TTC549 (cell line): Measurements from ENCODE around the gene HDAC1.
"Not testable (repeated sequence)": the region's sequence is repeated elsewhere in the genome, so short reads cannot be mapped to it uniquely, and the experiment has no call there.

Source experiments
- FAIRE-seq: peaks from 2 replicates; lab custom pipeline; 2012; peaks lifted over from hg19 to GRCh38; lab: Jason Lieb, UNC

The HDAC1 gene

GRCh38 chr1:32291708-32292538 lies at the start of gene HDAC1:
HDAC1 (plus strand) TSS chr1:32292083; CDS start chr1:32292170, 87 bp downstream.
- no peak for FAIRE-seq

GRCh38 chr1:32242341-32242851 lies 49.5 kb upstream of the HDAC1 start:
- no peak for FAIRE-seq

DNA sequence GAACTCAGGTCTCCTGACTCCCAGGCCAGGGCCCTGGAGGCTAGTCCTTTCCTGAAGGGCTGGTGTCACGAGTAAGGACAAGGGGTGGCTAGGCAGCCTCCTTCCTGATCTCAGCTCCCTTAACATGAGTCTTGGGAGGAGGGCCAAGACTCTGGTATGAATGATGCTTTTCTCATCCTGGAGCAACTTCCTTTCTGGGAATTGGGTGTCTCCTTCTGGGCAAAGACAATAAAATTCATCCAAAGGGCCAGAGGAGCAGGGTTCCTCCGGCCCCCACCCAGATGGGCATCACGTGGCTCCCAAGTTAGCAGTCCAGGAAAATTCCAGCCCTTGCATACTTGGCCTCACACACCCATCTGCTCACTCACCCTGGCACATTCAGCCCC lies 45.0 kb upstream of the HDAC1 start, which contains the start of gene FAM167B:
Gene FAM167B, plus strand, starts transcription at position 335 of the 386 bp plus-strand sequence. CDS start 200 bp downstream, outside the sequence.
- FAIRE-seq, result no peak

DNA sequence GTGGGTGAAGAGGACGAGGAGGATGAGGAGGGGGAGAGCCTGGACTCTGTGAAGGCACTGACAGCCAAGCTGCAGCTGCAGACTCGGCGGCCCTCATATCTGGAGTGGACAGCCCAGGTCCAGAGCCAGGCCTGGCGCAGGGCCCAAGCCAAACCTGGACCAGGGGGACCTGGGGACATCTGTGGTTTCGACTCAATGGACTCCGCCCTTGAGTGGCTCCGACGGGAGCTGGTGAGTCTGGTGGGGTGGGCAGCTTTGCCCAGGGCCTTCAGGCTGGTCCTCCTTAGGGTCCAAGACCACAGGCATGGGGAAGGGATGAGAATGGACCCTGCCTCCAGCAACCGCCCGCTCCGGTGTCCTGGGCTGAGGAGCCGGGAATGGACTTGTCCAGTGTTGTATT lies 44.4 kb upstream of the HDAC1 start:
- no peak for FAIRE-seq

DNA sequence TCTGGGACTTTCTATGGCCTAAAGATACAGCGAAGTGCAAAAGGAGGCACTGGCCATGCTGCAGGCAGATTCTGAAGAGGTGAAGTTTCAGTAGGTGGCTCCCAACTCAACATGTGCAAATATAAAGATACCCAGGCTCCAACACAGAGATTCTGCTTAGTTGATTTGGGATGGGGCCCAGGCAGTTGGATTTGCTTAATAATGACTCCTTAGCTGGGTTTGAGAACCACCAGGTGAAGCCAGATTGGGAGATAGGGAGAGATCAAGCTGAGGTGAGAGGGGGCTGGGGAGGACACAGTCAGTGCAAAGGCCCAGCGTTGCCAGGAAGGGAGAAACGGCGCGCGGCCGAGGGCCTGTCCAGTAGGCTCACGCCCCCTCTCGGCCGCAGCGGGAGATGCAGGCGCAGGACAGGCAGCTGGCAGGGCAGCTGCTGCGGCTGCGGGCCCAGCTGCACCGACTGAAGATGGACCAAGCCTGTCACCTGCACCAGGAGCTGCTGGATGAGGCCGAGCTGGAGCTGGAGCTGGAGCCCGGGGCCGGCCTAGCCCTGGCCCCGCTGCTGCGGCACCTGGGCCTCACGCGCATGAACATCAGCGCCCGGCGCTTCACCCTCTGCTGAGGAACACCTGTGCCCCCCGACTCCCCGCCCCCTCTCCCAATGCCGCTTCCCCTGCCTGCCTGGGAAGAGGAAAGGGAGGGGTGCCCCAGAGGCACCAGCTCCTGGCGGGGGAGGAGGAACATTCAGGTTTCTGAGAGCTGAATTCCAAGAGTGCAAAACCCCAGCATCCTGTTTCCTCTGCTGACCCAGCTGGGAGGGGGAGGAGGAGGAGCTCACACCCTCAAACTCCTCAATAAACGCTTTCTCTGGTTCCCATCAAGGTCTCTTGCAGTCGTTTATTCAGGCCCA lies 43.6 kb upstream of the HDAC1 start:
- no peak for FAIRE-seq

DNA sequence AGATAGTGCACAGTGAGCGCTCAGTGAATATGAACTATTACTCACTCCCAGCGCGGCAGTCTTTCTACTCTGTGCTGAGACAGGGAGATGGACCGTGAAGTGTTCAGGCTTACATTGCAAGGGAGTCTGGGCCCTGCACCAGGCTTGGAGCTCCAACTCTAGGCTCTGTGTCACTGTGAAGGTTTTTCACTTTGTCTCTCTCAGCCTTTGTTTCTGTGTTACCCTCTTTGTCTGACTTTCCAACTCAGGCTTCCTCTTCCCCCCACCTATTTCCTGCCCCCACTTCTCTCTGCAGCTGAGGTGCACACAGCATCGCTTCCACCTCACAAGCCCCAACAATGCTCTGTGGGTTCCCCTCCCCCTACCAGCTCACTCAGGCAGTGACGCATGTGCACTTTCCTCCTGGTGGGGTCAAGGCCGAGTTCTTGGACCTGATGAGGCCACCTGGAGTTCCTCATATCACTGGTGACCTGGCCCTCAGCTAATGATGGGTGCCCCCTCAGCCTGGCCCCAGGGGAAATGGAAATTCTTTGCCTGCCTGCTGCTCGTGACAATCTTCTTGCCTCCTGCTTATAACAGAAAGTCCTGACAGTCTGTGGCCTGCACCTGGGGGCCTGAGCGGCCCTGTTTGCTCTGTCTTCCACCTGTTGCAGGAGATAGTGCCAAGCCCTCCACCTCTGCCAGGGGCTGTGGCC lies 41.9 kb upstream of the HDAC1 start:
- no peak for FAIRE-seq

DNA sequence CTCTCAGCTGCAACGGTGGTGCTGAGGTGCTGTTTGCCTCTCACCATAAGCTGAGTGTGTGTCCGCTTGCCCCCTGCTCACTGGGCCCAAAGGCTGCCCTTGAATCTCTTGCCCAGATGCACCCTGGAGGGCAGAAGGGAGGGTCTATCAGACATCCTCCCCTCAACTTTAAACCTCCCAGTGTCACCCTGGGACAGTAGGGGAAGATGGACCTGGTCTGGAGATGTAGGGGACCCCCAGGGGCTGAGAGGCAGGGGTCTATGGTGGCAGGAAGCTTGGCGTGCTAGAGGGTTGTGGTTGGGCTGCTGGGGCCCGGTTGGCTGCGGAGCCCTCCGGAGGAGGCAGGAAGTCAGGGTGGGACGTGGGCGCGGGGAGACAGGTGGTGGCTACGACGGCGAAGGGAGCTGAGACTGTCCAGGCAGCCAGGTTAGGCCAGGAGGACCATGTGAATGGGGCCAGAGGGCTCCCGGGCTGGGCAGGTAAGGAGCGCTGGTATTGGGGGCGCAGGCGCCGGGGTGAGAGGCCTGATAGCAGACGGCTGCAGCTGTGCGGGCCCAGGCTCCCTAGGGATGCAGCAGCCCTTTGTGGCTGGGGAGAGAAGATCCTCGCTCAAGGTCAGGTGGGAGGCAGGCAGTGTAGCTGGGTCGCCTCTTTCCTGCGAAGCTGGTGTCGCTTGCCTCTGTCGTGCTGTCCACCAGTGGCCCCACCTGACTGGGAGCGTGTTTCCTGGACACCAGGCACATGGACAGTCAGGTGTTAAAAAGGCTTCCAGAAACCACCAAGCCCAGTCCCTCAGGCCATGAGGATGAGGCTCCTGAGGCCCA lies 40.8 kb upstream of the HDAC1 start, which contains the start of gene LCK:
Gene LCK, plus strand, starts transcription at position 373 of the 824 bp plus-strand sequence. CDS start 23,065 bp downstream, outside the sequence.
- no peak for FAIRE-seq

DNA sequence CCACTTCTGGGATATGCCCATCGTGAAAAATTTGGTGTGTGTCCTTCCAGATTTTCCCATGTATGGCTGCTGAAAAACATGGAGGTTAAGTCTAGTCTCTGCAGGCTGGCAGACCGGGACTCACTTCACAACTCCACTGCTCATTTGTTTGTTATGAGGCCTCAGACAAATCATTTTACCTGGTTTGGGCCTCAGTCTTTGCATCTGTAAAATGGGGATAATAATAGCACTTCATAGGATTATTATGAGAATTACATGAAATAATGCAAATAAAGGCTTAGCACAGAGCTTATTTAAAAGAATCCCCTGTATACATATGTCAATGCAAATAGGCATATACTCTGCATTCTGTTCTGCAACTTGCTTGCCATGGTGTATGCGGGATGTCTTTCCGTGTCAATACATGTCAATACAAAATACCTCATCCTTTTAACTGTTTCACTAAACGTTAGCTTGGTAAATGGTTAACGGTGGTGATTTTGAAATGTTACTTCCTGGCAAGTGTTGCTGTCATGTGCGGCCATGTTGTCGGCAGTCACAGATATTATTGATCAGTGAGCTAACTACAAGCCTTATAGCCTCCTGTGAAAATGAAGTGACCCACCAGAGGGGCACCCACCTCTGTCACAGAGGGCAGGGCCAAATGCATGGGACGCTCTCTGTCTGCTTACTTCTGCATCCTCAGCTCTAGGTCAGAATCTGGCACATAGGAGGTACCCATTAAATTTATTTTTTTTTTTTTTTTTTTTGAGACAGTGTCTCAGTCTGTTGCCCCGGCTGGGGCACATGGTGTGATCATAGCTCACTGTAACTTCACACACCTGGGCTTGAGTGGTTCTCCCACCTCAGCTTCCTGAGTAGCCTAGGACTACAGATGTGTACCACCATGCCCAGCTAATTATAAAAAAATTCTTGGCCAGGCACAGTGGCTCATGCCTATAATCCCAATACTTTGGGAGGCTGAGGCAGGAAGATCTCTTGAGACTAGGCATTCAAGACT lies 36.5 kb upstream of the HDAC1 start:
- no peak for FAIRE-seq

DNA sequence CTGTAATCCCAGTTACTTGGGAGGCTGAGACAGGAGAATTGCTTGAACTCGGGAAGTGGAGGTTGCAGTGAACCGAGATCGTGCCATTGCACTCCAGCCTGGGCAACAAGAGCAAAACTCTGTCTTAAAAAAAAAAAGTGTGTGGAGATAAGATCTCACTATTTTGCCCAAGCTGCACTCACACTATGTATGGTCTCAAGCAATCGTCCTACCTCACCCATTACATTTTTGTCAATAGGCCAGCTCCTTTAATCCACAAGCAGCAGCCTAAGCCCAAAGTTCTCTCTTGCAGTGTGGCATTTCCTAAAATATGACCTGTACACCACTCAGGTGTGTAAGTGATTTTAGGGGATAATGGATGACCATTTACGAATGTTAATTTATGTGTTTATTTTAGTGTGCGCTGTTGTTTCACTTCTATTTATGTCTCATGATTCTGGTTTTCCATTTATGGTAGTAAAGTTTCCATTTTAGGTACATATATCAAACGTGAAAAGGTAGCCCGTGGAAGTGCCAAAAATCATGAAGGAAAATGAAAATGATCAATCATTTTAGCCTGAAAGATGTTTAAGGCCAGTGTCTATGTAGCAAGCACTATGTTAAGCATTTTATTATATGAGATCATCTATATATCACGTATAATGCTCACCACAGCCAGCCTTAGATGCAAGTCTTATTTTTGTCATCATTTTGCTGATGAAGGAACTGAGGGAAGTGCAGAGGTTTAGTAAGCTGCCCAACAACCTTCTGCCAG lies 35.2 kb upstream of the HDAC1 start:
- no peak for FAIRE-seq

- FAIRE-seq, result no peak
Measured at GRCh38 chr1:32257227-32257508, 34.7 kb upstream of the HDAC1 start.

DNA sequence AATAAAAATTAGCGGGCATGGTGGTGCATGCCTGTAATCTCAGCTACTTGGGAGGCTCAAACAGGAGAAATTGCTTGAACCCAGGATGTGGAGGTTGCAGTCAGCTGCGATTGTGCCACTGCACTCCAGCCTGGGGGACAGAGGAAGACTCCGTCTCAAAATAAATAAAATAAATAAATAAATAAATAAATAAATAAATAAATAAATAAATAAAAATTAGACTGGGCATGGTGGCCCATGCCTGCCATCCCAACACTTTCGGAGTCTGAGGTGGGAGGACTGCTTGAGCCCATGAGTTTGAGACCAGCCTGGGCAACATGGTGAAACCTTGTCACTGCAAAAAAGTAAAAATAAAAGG lies 28.7 kb upstream of the HDAC1 start:
- FAIRE-seq, result not testable (repeated sequence)

DNA sequence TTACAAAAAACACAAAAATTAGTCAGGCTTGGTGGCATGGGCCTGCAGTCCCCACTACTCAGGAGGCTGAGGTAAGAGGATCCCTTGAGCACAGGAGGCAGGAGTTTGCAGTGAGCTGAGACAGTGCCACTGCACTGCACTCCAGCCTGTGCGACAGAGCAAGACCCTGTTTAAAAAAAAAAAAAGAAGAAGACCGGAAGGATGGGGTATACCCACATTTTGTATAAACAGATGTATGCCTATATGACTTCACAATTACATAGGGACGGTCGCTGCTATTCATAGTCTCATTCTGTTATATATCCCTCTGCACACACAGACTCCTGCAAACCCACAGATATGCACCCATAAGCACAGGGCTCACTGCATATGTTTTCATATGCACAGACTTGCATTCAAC lies 28.1 kb upstream of the HDAC1 start:
- no peak for FAIRE-seq

DNA sequence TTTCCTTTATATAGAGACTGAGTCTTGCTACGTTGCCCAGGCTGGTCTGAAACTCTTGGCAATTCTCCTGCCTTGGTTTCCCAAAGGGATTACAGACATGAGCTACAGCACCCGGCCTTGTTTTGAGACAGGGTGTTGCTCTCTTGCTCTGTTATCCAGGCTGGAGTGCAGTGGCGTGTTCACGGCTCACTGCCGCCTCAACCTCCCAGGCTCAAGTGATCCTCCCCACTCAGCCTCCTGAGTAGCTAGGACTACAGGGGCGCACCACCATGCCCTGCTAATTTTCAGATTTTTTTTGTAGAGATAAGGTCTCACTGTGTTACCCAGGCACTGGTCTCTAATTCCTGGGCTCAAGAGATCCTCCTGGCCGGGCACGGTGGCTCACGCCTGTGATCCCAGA lies 26.0 kb upstream of the HDAC1 start:
- no peak for FAIRE-seq

- FAIRE-seq, result no peak
Measured at GRCh38 chr1:32266921-32267591, 24.8 kb upstream of the HDAC1 start.

- FAIRE-seq, result no peak
Measured at GRCh38 chr1:32269744-32270143, 22.1 kb upstream of the HDAC1 start.

DNA sequence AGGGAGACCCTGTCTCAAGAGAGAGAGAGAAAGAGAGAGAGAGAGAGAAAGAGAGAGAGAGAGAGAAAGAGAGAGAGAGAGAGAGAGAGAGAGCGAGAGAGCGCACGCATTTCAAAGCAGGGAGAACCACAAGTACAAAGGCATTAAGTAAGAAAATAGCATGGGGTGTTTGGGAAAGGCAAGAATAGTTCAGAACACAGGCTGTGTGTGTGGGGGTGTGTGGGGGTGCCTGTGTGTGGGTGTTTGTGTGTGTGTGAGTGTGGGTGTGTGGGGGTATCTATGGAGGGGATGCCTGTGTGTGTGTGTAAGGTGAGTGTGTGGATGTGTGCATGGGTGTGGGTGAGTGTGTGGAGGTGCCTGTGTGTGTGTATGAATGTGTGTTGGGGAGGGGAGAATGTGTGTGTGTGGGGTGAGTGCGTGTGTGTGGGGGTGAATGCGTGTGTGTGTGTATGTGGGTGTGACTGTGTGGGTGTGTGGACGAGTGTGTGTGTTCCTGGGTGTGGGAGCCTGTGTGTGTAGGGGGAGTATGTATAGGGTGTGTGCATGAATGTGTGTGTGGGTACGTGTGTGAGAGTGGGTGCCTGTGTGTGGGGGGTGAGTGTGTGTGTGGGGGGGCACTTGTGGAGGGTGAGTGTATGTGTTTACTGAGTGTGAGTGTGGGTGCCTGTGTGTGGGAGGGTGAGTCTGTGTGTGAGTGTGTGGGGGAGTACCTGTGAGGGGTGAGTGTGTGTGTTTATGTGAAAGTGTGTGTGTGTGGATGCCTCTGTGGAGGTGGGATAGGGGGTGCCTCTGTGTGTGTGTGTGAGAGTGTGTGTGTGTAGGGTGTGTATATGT lies 19.1 kb upstream of the HDAC1 start:
- no peak for FAIRE-seq

- no peak for FAIRE-seq
Measured at GRCh38 chr1:32273391-32274208, 18.3 kb upstream of the HDAC1 start.
